Measurements from ENCODE around the gene SCAF4.

- TF ChIP-seq CTCF (IDR thresholded peaks at IDR 0.05; ENCODE audit: borderline replicate concordance, extremely low read depth, low read length, poor library complexity, severe bottlenecking), result no peak
- TF ChIP-seq EZH2 (IDR thresholded peaks at IDR 0.05; ENCODE audit: borderline replicate concordance, low read depth, low read length, severe bottlenecking), result no peak
These were observed 54.9 kb downstream of the SCAF4 start for GRCh38 chr21:31677047-31677446.
